NCI-H1048 (cell line): Measurements from ENCODE around the gene CDC6.

Source experiments
- DNase-seq: peaks from one replicate; lab custom pipeline; 2025; lab: John Stamatoyannopoulos, UW

The CDC6 gene

GRCh38 chr17:40323391-40324381, 36.0 kb downstream of the CDC6 start:
- DNase-seq: no peak

- DNase-seq: no peak
Observed at GRCh38 chr17:40325156-40326013, 37.7 kb downstream of the CDC6 start.

- DNase-seq: no peak
Observed at GRCh38 chr17:40326014-40326831, 38.5 kb downstream of the CDC6 start.

GRCh38 chr17:40326832-40327199, 39.1 kb downstream of the CDC6 start:
- no peak for DNase-seq

- DNase-seq: no peak
Observed at GRCh38 chr17:40327244-40327729, 39.6 kb downstream of the CDC6 start.

GRCh38 chr17:40327735-40328385, 40.2 kb downstream of the CDC6 start:
- DNase-seq: no peak

GRCh38 chr17:40328386-40328766, 40.7 kb downstream of the CDC6 start:
- no peak for DNase-seq

GRCh38 chr17:40329839-40330794, 42.4 kb downstream of the CDC6 start:
- no peak for DNase-seq

GRCh38 chr17:40330850-40331470, 43.3 kb downstream of the CDC6 start:
- DNase-seq: no peak

GRCh38 chr17:40331743-40332641, 44.3 kb downstream of the CDC6 start:
- DNase-seq: no peak

- DNase-seq: no peak
Observed at GRCh38 chr17:40333781-40334448, 46.2 kb downstream of the CDC6 start.

GRCh38 chr17:40335620-40336019, 47.9 kb downstream of the CDC6 start:
- DNase-seq: no peak

- DNase-seq: no peak
Observed at GRCh38 chr17:40337351-40337750, 49.7 kb downstream of the CDC6 start.

- DNase-seq: no peak
Observed at GRCh38 chr17:40338058-40338457, 50.4 kb downstream of the CDC6 start.

GRCh38 chr17:40338941-40339649, 51.4 kb downstream of the CDC6 start:
- no peak for DNase-seq

- DNase-seq: no peak
Observed at GRCh38 chr17:40340327-40340726, 52.6 kb downstream of the CDC6 start.
